H1 (cell line): ENCODE data around the gene TLR1. TPM values are rescaled to one million over a fixed set of nuclear protein-coding genes. Genes with fewer than 3 reads are reported as not detected.

Experiments used
- BRCA1 ChIP-seq: IDR thresholded peaks from 2 replicates; pipeline ENCODE4 v1.6.1; 2012; ENCODE audit warnings: low read depth, low read length, improper control_type of control experiment
- CEBPB ChIP-seq: IDR thresholded peaks from 2 replicates; pipeline ENCODE4 v1.6.1; 2012; ENCODE audit warnings: low read depth, low read length
- KDM5A ChIP-seq: fragments of 200-600 bp; IDR thresholded peaks from 2 replicates; pipeline ENCODE4 v1.7.1; 2012; ENCODE audit warnings: mild to moderate bottlenecking, low read length, inconsistent platforms, mixed read lengths
- SIRT6 ChIP-seq: IDR thresholded peaks from one replicate; pipeline ENCODE4 v1.7.1; 2012; ENCODE audit warnings: low read length, inconsistent platforms
- SP2 ChIP-seq: IDR thresholded peaks from 2 replicates; pipeline ENCODE4 v1.6.1; 2012; ENCODE audit warnings: mild to moderate bottlenecking, low read length, inconsistent platforms
- SP4 ChIP-seq: IDR thresholded peaks from 2 replicates; pipeline ENCODE4 v1.6.1; 2012; ENCODE audit warnings: low read length, inconsistent platforms
- ZNF274 ChIP-seq: IDR thresholded peaks from 2 replicates; pipeline ENCODE4 v1.7.0; 2012; ENCODE audit warnings: low read length, borderline replicate concordance; ENCODE audit errors: extremely low read depth
- polyA plus RNA-seq, 7 experiments: library from polyadenylated mRNA; depleted of rRNA in 3 of 7; stranded (reverse) in 5 of 7; unstranded in 2 of 7; fragments of >200 nt in 5 of 7; fragments of 200-250 nt in 2 of 7; gene quantifications; 1 replicate in 5 of 7; 2 replicates in 1 of 7; 4 replicates in 1 of 7; pipeline versions ENCODE4 v1.2.1 to v1.2.3, GENCODE V29; 2011 to 2013; ENCODE audit warnings: missing spikeins in 2 of 7, mixed read lengths in 2 of 7
- total RNA-seq: library from RNA; stranded (reverse); fragmentation: NEBNext Ultra II Directional; extraction: Animal tissue kit (Norgen Biotek cat#: 25700); gene quantifications from 2 replicates; pipeline ENCODE4 v1.2.1, GENCODE V29; 2021
- TF ChIP-seq, protein P1 (sequence below): fragments of 300-600 bp; sonication (generic); IDR thresholded peaks from 2 replicates; pipeline ENCODE4 v1.7.1; 2012; ENCODE audit warnings: low read length, moderate library complexity, mild to moderate bottlenecking, inconsistent platforms; ENCODE audit not compliant: insufficient replicate concordance
- TF ChIP-seq, protein P2 (sequence below), 3 experiments: IDR thresholded peaks; 1 replicate in 2 of 3; 2 replicates in 1 of 3; pipeline versions ENCODE4 v1.5.1 to v1.6.1; 2011; ENCODE audit warnings: low read length in 3 of 3, mild to moderate bottlenecking in 3 of 3, inconsistent platforms in 2 of 3, low read depth in 1 of 3, moderate library complexity in 1 of 3; ENCODE audit not compliant: insufficient read depth in 1 of 3; ENCODE audit errors: control extremely low read depth in 1 of 3
- TF ChIP-seq, protein P3 (sequence below): IDR thresholded peaks from 2 replicates; pipeline ENCODE4 v1.6.1; 2012; ENCODE audit warnings: inconsistent platforms

TLR1 gene
- total and polyA plus RNA-seq, 2 of the 8 experiments (the other 6 are each of a cell fraction or from before 2014, with no cell fraction given), result not detected

DNA sequence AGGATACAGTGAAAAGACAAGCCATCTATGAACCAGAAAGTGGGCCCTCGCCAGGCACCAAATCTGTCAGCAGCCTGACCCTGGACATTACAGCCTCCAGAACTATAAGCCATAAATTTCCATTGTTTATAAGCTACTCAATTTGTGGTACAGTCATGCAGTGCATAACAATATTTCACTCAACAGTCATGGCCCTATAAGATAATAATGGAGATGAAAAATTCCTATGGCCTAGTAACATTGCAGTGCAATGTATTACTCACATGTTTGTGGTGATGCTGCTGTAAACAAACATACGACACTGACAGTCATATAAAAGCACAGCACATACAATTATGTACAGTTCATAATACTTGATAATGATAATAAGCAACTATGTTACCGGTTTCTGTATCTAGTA lies 17.1 kb upstream of the TLR1 start (continued):
- TF ChIP-seq, protein P1, sequence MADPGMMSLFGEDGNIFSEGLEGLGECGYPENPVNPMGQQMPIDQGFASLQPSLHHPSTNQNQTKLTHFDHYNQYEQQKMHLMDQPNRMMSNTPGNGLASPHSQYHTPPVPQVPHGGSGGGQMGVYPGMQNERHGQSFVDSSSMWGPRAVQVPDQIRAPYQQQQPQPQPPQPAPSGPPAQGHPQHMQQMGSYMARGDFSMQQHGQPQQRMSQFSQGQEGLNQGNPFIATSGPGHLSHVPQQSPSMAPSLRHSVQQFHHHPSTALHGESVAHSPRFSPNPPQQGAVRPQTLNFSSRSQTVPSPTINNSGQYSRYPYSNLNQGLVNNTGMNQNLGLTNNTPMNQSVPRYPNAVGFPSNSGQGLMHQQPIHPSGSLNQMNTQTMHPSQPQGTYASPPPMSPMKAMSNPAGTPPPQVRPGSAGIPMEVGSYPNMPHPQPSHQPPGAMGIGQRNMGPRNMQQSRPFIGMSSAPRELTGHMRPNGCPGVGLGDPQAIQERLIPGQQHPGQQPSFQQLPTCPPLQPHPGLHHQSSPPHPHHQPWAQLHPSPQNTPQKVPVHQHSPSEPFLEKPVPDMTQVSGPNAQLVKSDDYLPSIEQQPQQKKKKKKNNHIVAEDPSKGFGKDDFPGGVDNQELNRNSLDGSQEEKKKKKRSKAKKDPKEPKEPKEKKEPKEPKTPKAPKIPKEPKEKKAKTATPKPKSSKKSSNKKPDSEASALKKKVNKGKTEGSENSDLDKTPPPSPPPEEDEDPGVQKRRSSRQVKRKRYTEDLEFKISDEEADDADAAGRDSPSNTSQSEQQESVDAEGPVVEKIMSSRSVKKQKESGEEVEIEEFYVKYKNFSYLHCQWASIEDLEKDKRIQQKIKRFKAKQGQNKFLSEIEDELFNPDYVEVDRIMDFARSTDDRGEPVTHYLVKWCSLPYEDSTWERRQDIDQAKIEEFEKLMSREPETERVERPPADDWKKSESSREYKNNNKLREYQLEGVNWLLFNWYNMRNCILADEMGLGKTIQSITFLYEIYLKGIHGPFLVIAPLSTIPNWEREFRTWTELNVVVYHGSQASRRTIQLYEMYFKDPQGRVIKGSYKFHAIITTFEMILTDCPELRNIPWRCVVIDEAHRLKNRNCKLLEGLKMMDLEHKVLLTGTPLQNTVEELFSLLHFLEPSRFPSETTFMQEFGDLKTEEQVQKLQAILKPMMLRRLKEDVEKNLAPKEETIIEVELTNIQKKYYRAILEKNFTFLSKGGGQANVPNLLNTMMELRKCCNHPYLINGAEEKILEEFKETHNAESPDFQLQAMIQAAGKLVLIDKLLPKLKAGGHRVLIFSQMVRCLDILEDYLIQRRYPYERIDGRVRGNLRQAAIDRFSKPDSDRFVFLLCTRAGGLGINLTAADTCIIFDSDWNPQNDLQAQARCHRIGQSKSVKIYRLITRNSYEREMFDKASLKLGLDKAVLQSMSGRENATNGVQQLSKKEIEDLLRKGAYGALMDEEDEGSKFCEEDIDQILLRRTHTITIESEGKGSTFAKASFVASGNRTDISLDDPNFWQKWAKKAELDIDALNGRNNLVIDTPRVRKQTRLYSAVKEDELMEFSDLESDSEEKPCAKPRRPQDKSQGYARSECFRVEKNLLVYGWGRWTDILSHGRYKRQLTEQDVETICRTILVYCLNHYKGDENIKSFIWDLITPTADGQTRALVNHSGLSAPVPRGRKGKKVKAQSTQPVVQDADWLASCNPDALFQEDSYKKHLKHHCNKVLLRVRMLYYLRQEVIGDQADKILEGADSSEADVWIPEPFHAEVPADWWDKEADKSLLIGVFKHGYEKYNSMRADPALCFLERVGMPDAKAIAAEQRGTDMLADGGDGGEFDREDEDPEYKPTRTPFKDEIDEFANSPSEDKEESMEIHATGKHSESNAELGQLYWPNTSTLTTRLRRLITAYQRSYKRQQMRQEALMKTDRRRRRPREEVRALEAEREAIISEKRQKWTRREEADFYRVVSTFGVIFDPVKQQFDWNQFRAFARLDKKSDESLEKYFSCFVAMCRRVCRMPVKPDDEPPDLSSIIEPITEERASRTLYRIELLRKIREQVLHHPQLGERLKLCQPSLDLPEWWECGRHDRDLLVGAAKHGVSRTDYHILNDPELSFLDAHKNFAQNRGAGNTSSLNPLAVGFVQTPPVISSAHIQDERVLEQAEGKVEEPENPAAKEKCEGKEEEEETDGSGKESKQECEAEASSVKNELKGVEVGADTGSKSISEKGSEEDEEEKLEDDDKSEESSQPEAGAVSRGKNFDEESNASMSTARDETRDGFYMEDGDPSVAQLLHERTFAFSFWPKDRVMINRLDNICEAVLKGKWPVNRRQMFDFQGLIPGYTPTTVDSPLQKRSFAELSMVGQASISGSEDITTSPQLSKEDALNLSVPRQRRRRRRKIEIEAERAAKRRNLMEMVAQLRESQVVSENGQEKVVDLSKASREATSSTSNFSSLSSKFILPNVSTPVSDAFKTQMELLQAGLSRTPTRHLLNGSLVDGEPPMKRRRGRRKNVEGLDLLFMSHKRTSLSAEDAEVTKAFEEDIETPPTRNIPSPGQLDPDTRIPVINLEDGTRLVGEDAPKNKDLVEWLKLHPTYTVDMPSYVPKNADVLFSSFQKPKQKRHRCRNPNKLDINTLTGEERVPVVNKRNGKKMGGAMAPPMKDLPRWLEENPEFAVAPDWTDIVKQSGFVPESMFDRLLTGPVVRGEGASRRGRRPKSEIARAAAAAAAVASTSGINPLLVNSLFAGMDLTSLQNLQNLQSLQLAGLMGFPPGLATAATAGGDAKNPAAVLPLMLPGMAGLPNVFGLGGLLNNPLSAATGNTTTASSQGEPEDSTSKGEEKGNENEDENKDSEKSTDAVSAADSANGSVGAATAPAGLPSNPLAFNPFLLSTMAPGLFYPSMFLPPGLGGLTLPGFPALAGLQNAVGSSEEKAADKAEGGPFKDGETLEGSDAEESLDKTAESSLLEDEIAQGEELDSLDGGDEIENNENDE, result no peak
- TF ChIP-seq ZNF274 (no peak), SP2 (no peak), BRCA1 (no peak), KDM5A (no peak), CEBPB (no peak), SP4 (no peak), SIRT6 (no peak)
- TF ChIP-seq, protein P2, sequence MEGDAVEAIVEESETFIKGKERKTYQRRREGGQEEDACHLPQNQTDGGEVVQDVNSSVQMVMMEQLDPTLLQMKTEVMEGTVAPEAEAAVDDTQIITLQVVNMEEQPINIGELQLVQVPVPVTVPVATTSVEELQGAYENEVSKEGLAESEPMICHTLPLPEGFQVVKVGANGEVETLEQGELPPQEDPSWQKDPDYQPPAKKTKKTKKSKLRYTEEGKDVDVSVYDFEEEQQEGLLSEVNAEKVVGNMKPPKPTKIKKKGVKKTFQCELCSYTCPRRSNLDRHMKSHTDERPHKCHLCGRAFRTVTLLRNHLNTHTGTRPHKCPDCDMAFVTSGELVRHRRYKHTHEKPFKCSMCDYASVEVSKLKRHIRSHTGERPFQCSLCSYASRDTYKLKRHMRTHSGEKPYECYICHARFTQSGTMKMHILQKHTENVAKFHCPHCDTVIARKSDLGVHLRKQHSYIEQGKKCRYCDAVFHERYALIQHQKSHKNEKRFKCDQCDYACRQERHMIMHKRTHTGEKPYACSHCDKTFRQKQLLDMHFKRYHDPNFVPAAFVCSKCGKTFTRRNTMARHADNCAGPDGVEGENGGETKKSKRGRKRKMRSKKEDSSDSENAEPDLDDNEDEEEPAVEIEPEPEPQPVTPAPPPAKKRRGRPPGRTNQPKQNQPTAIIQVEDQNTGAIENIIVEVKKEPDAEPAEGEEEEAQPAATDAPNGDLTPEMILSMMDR (IDR thresholded peaks at IDR 0.05; ENCODE audit: control extremely low read depth in 1 of 3, insufficient read depth in 1 of 3, low read depth in 1 of 3, low read length in 3 of 3), result no peak
- TF ChIP-seq, protein P3, sequence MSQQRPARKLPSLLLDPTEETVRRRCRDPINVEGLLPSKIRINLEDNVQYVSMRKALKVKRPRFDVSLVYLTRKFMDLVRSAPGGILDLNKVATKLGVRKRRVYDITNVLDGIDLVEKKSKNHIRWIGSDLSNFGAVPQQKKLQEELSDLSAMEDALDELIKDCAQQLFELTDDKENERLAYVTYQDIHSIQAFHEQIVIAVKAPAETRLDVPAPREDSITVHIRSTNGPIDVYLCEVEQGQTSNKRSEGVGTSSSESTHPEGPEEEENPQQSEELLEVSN, result no peak
